Measurements from ENCODE around the gene FDXR. TPM values are rescaled to one million over a fixed set of nuclear protein-coding genes. Genes with fewer than 3 reads are reported as not detected.

FDXR gene
- total and polyA plus RNA-seq, 2 donors (not counting 3 experiments of a cell fraction or from before 2014, with no cell fraction given), result 19.7 to 33.4 TPM

GRCh38 chr17:74819801-74820436 is 52.9 kb downstream of the FDXR start:
- BruUV-seq (replicated peaks), result no TSS peak
- no peak for TF ChIP-seq EZH2 (IDR thresholded peaks at IDR 0.05; ENCODE audit: borderline replicate concordance, low read depth, low read length, severe bottlenecking)
- TF ChIP-seq GATA2 (IDR thresholded peaks at IDR 0.05; ENCODE audit: insufficient read depth, insufficient read length, low read depth, low read length), result no peak
- TF ChIP-seq POLR2AphosphoS5 (IDR thresholded peaks at IDR 0.05; ENCODE audit: insufficient read depth, low read depth, low read length), result no peak
- no peak for TF ChIP-seq JUN (IDR thresholded peaks at IDR 0.05; ENCODE audit: borderline replicate concordance, insufficient read depth, insufficient read length, low read depth)
- no peak for TF ChIP-seq MYC (IDR thresholded peaks at IDR 0.05; ENCODE audit: low read depth, low read length)
- no peak for TF ChIP-seq MAX (IDR thresholded peaks at IDR 0.05; ENCODE audit: insufficient read depth, insufficient read length)
- TF ChIP-seq POLR2A (IDR thresholded peaks at IDR 0.05; ENCODE audit: low read depth, low read length), result no peak
- no peak for TF ChIP-seq FOS (IDR thresholded peaks at IDR 0.05; ENCODE audit: borderline replicate concordance, insufficient read depth, low read length)
- no peak for TF ChIP-seq CTCF (IDR thresholded peaks at IDR 0.05; ENCODE audit: extremely low read depth in 1 of 2, insufficient read depth in 1 of 2, low read depth in 1 of 2, low read length in 2 of 2)
- H3K9ac ChIP-seq (replicated peaks; ENCODE audit: extremely low read depth, insufficient read depth, low read length), result no peak overlapping the region
- no peaks in the 10 kb centered on the region for H3K79me2 ChIP-seq (ENCODE audit: control insufficient read depth, insufficient read depth, low read length)
- H3K4me3 ChIP-seq (replicated peaks in 1 of 3; ENCODE audit: insufficient read depth in 1 of 3, low read depth in 1 of 3, low read length in 3 of 3), result no peak overlapping the region
- no peaks in the 10 kb centered on the region for H3K9me1 ChIP-seq (replicated peaks; ENCODE audit: control insufficient read depth, extremely low read depth, insufficient read depth, low read length)
- CTCF ChIA-PET, result interaction anchor here (0.6 kb wide), 1 partner anchor 66 kb away, joined by 3 read pairs; no protein-coding TSS in a partner anchor
- intact Hi-C loops (cut with micrococcal nuclease) (no loop called here), dilution Hi-C loops (cut with MboI; ENCODE audit: extremely low pct_ligation_motif_present, low sequenced_read_pairs) (no loop called here)
- POLR2A ChIA-PET, result no interaction called here
- H3K4me2 ChIP-seq (ENCODE audit: insufficient read depth, low read length), result no peak overlapping the region
- H3K36me3 ChIP-seq (ENCODE audit: control insufficient read depth in 2 of 2, extremely low read depth in 1 of 2, insufficient read depth in 2 of 2, low read length in 2 of 2), result peaks cover 0 to 11% of the 10 kb centered on the region in 2 experiments
- no peaks in the 10 kb centered on the region for H3K4me1 ChIP-seq (ENCODE audit: control insufficient read depth, extremely low read depth, insufficient read depth, low read length)
- DNase-seq (ENCODE audit: low read depth, low spot score), result no peak
- H3K9me3 ChIP-seq (replicated peaks; ENCODE audit: control insufficient read depth, insufficient read depth, low read length), result no peaks in the 10 kb centered on the region
- H4K20me1 ChIP-seq (replicated peaks; ENCODE audit: control insufficient read depth, extremely low read depth, insufficient read depth, low read length), result no peaks in the 10 kb centered on the region
- no peak overlapping the region for H3K27ac ChIP-seq (ENCODE audit: insufficient read depth, low read depth, low read length)
- H2AFZ ChIP-seq (ENCODE audit: low read depth, low read length), result no peak overlapping the region
- FAIRE-seq, result no peak
- no peaks in the 10 kb centered on the region for H3K27me3 ChIP-seq (ENCODE audit: control insufficient read depth in 2 of 2, insufficient read depth in 2 of 2, low read length in 2 of 2)

All from endothelial cell of umbilical vein (primary cell).